ENCODE measurements around the gene SERTAD3.

DNA sequence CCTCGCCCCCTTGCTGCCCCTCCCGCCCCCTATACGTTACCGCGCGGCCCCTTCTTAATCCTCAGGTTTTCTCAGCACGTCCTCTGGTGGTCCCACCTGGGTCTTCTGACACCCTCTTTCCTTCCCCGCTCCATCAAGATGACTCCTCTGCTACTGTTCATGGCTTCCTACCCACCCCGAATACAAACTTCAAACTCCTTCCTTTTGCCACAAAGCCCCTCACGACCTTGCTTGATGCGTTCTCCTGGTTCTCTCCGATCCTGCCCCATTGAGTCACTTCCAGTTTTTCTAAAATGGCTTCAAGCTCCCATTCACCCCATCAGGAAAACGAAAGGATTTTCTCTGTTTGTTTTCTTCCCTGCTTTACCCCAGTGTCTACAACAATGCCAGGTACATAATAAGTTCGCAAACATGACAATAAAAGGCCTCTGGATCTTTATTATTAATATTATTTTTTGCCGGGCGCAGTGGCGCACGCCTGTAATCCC is 734 bp upstream of the SERTAD3 start:
- TF ChIP-seq, protein P1, sequence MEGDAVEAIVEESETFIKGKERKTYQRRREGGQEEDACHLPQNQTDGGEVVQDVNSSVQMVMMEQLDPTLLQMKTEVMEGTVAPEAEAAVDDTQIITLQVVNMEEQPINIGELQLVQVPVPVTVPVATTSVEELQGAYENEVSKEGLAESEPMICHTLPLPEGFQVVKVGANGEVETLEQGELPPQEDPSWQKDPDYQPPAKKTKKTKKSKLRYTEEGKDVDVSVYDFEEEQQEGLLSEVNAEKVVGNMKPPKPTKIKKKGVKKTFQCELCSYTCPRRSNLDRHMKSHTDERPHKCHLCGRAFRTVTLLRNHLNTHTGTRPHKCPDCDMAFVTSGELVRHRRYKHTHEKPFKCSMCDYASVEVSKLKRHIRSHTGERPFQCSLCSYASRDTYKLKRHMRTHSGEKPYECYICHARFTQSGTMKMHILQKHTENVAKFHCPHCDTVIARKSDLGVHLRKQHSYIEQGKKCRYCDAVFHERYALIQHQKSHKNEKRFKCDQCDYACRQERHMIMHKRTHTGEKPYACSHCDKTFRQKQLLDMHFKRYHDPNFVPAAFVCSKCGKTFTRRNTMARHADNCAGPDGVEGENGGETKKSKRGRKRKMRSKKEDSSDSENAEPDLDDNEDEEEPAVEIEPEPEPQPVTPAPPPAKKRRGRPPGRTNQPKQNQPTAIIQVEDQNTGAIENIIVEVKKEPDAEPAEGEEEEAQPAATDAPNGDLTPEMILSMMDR (IDR thresholded peaks at IDR 0.05): no peak
- TF ChIP-seq POLR2A (IDR thresholded peaks at IDR 0.05) (no peak), POLR2AphosphoS5 (IDR thresholded peaks at IDR 0.05; ENCODE audit: insufficient read depth in 1 of 2, low read depth in 1 of 2) (no peak)
